Measurements from ENCODE around the gene SERPINB6. TPM values are rescaled to one million over a fixed set of nuclear protein-coding genes. Genes with fewer than 3 reads are reported as not detected.

SERPINB6 gene
- total and polyA plus RNA-seq, 9 of the 15 experiments (the other 6 are each of a cell fraction or from before 2014, with no cell fraction given), result 86.6 to 211 (median 143) TPM

DNA sequence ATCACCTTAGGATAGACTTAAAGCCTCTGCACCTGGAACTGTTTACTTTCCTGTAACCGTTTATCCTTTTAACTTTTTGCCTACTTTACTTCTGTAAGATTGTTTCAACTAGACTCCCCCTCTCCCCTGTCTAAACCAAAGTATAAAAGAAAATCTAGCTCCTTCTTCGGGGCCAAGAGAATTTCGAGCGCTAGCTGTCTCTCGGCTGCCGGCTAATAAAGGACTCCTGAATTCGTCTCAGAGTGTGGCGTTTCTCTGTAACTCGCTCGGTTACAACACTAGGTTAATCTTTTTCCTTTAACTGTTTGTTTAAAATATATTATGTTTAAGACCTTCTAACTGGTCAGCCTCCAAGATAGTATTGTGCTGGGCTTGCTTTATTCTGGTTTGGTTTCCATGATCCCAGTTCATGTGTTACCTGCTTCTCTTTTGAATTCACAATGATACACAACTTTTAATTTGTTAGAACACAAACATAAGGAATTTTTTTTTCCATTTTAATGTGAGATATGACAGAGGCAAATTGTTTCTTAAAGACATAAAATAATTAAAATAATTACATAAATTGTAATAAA lies 19.7 kb upstream of the SERPINB6 start (continued):
- TF ChIP-seq, protein P1, sequence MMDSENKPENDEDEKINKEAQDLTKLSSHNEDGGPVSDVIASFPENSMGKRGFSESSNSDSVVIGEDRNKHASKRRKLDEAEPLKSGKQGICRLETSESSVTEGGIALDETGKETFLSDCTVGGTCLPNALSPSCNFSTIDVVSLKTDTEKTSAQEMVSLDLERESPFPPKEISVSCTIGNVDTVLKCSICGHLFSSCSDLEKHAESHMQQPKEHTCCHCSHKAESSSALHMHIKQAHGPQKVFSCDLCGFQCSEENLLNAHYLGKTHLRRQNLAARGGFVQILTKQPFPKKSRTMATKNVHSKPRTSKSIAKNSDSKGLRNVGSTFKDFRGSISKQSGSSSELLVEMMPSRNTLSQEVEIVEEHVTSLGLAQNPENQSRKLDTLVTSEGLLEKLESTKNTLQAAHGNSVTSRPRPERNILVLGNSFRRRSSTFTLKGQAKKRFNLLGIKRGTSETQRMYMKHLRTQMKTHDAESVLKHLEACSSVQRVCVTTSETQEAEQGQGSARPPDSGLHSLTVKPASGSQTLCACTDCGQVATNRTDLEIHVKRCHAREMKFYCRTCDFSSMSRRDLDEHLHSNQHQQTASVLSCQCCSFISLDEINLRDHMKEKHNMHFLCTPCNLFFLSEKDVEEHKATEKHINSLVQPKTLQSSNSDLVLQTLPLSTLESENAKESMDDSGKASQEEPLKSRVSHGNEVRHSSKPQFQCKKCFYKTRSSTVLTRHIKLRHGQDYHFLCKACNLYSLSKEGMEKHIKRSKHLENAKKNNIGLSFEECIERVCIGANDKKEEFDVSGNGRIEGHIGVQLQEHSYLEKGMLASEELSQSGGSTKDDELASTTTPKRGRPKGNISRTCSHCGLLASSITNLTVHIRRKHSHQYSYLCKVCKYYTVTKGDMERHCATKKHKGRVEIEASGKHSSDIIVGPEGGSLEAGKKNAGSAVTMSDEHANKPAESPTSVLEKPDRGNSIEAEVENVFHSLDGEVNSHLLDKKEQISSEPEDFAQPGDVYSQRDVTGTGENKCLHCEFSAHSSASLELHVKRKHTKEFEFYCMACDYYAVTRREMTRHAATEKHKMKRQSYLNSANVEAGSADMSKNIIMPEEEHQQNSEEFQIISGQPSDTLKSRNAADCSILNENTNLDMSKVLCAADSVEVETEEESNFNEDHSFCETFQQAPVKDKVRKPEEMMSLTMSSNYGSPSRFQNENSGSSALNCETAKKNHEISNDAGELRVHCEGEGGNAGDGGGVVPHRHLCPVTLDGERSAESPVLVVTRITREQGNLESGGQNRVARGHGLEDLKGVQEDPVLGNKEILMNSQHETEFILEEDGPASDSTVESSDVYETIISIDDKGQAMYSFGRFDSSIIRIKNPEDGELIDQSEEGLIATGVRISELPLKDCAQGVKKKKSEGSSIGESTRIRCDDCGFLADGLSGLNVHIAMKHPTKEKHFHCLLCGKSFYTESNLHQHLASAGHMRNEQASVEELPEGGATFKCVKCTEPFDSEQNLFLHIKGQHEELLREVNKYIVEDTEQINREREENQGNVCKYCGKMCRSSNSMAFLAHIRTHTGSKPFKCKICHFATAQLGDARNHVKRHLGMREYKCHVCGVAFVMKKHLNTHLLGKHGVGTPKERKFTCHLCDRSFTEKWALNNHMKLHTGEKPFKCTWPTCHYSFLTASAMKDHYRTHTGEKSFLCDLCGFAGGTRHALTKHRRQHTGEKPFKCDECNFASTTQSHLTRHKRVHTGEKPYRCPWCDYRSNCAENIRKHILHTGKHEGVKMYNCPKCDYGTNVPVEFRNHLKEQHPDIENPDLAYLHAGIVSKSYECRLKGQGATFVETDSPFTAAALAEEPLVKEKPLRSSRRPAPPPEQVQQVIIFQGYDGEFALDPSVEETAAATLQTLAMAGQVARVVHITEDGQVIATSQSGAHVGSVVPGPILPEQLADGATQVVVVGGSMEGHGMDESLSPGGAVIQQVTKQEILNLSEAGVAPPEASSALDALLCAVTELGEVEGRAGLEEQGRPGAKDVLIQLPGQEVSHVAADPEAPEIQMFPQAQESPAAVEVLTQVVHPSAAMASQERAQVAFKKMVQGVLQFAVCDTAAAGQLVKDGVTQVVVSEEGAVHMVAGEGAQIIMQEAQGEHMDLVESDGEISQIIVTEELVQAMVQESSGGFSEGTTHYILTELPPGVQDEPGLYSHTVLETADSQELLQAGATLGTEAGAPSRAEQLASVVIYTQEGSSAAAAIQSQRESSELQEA (IDR thresholded peaks at IDR 0.05; ENCODE audit: low read depth), result no peak
- TF ChIP-seq NCOA1 (IDR thresholded peaks at IDR 0.05; ENCODE audit: low read depth) (no peak), C11orf30 (IDR thresholded peaks at IDR 0.05; ENCODE audit: low read depth) (peak; percentile 41; the same call in 1 of the 2 replicates), KDM1A (IDR thresholded peaks at IDR 0.05) (peak; percentile 83), ZNF57 (CRISPR knock-in tag; IDR thresholded peaks at IDR 0.05) (no peak), UBTF (IDR thresholded peaks at IDR 0.05; ENCODE audit: borderline replicate concordance in 1 of 2, low read depth in 2 of 2, low read length in 2 of 2) (peak in 1 of 2 experiments; percentile 4; a peak in 1 of 4 replicates)
- TF ChIP-seq, protein P2, sequence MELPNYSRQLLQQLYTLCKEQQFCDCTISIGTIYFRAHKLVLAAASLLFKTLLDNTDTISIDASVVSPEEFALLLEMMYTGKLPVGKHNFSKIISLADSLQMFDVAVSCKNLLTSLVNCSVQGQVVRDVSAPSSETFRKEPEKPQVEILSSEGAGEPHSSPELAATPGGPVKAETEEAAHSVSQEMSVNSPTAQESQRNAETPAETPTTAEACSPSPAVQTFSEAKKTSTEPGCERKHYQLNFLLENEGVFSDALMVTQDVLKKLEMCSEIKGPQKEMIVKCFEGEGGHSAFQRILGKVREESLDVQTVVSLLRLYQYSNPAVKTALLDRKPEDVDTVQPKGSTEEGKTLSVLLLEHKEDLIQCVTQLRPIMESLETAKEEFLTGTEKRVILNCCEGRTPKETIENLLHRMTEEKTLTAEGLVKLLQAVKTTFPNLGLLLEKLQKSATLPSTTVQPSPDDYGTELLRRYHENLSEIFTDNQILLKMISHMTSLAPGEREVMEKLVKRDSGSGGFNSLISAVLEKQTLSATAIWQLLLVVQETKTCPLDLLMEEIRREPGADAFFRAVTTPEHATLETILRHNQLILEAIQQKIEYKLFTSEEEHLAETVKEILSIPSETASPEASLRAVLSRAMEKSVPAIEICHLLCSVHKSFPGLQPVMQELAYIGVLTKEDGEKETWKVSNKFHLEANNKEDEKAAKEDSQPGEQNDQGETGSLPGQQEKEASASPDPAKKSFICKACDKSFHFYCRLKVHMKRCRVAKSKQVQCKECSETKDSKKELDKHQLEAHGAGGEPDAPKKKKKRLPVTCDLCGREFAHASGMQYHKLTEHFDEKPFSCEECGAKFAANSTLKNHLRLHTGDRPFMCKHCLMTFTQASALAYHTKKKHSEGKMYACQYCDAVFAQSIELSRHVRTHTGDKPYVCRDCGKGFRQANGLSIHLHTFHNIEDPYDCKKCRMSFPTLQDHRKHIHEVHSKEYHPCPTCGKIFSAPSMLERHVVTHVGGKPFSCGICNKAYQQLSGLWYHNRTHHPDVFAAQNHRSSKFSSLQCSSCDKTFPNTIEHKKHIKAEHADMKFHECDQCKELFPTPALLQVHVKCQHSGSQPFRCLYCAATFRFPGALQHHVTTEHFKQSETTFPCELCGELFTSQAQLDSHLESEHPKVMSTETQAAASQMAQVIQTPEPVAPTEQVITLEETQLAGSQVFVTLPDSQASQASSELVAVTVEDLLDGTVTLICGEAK (IDR thresholded peaks at IDR 0.05), result peak; percentile 55
- TF ChIP-seq, protein P2 (CRISPR knock-in tag; IDR thresholded peaks at IDR 0.05), result no peak

Data from K562 (cell line).